GM19193 (cell line): ENCODE data around the gene SLC19A2.

ENCODE experiments used
- POLR2A ChIP-seq: IDR thresholded peaks from 4 replicates; pipeline ENCODE4 v1.6.1; 2011; ENCODE audit not compliant: insufficient read depth, insufficient read length; ENCODE audit errors: extremely low read depth

Gene SLC19A2

DNA sequence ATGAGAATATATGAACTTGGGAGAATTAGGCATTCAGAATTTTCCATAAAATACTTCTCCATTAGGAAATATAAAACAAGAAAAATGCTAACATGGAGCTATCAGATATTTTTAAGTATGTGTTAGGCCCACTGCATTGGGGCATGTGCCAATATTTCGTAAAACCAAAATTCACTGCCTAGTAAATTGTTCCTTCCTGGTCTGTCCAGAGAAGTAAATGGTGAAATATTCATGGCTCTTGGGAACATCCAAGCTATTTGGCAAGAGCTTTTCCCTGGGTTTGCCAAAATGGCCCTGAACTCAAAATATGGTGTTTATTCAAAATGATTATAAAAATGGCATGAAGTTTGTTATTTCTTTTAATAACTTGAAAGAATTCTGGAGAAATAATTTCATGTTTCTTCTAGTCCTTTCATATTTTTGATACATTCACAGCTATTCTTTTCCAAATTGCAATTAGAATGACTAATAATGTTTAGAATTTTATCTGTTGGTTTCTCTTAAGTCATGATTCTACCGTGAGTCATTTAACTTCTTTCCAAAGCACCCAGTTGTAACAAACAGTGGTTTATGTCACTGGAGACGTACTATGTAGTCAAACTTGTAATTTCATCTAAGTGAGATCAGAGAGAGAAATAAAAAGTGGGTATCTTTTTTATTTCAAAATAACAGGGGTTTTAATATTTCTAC is 25.7 kb upstream of the SLC19A2 start:
- TF ChIP-seq POLR2A, result no peak

DNA sequence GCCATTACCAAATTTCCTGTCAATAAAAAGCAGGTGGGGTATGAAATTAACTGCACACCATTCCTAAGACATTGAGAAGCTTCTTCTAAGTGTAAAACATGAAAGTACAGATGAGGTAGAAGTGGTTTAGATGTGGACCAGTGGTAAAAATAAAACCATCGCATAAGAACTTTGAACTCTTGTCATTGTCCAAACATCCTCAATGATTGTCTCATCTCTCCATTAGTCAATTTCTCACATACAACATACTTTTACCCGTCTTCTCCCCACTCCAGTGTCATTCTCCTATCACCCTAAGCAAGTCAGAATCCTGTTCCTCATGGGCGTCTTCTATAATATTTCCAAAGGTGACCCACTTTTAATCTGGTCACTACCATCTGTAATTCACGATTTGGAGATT is 24.3 kb upstream of the SLC19A2 start:
- TF ChIP-seq POLR2A, result no peak

GRCh38 chr1:169509354-169509753 is 23.6 kb upstream of the SLC19A2 start:
- no peak for TF ChIP-seq POLR2A

DNA sequence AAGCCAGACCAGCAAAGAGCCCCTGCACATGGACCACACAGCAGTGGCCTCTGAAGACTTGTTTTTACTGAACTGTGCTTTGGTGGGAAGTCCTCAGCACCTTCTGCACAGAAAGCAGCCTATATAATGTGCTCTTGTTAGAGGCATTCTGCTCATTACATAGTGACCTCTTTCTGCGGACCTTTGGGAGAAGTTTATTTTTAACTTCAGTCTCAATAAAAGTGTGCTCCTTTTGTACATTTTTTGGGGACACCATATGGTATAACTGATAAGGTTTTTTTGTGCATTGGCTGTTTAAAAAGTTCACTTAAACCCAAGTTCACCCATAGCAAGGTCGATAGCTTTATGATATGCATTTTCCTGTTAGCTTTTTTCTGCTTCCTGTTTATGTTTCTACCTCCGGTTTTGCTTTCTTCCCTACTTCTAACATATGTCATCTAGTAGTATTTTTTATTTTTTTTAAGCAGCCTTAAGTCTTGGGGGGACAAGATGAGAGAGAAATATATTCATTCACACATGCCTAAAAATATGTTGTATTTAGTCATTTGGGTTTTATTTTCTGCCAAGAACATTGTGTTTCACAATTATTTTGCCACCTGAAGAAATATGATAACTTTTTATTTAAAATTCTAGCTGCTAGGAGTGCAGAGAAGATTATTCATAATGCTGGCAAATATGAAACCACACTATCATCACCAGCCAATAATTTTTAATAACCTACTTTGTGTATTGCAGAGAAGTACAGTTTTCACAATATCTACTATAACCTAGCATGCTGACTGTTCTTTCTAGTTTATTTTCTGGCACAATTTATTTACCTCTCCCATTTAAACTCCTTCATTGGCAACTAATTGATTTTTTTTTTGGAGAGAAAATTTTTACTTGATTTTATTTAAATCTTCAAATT is 22.9 kb upstream of the SLC19A2 start:
- no peak for TF ChIP-seq POLR2A

DNA sequence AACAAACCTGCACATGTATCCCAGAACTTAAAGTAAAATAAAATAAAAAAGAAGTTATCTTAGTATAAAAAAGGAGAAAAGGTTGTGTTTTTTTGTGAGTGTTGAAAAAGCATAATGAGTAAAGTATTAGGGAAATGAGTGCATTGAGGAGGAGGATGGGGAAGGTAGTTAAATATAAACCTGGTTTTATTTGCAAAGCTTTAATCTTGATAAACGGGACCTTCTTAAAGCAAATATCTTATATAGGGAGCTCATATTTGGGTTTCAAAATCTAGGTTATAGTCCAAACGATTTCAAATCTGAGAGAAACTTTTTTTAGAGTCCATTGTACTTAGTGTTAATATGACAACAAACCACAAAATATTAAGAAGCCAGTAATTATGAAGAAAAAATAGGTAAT is 21.7 kb upstream of the SLC19A2 start:
- TF ChIP-seq POLR2A, result no peak

GRCh38 chr1:169499807-169500206 is 14.1 kb upstream of the SLC19A2 start:
- no peak for TF ChIP-seq POLR2A

- no peak for TF ChIP-seq POLR2A
Measured at GRCh38 chr1:169497317-169497716, 11.6 kb upstream of the SLC19A2 start.

GRCh38 chr1:169495916-169496315 is 10.2 kb upstream of the SLC19A2 start:
- TF ChIP-seq POLR2A, result no peak

DNA sequence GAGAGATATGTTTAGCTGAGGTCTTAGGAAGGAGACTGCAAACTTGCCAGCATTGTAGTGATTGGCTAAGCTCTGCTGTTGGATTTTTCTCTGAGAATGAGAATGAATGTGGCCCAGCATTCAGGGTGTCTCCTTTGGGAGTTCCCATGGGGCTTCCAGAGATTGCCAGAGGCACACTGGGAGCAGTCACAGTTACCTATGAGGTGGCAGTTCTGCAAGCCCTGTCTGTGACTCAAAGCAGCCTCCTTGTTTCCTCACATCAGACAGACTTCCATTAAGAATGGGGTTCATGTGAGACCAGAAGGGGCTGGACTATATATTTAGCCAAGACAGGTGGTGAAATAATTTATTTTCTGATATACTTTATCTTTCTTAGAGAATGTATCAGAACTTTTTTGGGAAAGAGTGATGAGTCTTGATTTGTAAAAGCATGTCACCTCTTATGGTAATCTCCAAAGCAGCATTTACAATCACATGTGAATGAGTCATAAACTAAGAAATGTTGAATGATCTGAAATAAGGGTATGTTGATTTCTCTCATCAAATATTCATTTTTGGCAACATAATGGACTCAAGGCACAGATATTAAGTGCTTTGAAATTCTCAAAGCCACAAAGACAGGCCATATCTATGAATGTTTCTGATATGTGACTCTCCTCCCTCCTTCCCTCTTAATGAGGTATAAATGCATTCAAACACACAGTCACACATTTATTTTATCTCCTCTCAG is 9.5 kb upstream of the SLC19A2 start:
- TF ChIP-seq POLR2A, result no peak

- no peak for TF ChIP-seq POLR2A
Measured at GRCh38 chr1:169494343-169494742, 8.6 kb upstream of the SLC19A2 start.

DNA sequence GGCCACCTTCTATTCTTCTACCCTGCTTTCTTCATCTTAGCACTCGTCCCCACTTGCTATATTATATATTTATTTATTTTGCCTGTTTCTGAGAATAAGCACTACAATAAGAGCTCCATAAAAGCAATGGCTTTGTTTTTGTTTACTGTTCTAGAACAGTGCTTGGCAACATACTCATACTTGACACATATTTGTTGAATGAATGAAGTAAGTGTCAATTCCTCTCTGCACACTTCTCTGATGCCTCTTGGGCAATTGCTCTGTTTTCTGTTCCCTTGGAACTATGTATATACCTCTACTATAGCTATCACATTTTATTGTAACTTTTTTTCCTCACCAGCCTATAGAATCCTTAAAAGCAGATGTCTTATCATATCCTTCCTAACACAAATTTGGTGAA is 7.5 kb upstream of the SLC19A2 start:
- TF ChIP-seq POLR2A, result no peak

DNA sequence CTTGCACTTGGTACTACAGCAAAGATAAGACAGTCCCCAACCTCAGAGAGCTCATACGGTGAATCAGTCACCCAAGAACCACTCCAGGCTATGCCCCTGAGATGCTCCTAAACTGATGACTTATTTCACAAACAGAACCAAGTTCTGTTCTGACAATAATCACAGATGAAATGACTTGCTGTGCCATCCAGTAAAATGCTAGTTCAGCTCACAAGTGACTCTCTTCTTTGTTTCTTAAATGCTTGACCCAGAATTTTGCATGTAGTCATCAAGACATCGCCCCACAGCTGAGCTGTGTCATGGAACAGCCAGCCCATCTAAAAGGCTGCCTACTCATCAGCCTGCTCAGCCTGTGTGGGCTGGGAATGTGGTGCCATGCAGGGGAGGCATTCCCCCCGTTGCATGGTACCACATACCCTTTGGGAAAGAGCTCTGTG is 6.1 kb upstream of the SLC19A2 start:
- no peak for TF ChIP-seq POLR2A

DNA sequence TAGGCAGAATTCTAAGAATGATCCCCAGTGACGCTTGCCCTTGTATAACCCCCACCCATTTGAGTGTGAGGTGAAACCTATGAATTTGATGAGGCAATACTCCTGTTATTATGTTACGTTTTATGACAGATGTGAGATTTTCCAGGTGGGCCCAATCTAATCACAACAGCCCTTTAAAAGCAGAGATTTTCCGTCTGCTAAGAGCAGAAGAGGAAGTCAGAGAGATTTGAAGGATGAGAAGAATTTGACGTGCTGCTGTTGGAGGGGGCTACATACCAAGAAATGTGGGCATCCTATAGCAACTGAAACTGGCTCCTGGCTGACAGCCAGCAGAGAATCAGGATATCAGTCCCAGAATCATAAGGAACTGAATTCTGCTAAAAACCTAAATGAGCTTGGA is 2.4 kb upstream of the SLC19A2 start:
- no peak for TF ChIP-seq POLR2A

- no peak for TF ChIP-seq POLR2A
Measured at GRCh38 chr1:169487561-169487960, 1.8 kb upstream of the SLC19A2 start.

DNA sequence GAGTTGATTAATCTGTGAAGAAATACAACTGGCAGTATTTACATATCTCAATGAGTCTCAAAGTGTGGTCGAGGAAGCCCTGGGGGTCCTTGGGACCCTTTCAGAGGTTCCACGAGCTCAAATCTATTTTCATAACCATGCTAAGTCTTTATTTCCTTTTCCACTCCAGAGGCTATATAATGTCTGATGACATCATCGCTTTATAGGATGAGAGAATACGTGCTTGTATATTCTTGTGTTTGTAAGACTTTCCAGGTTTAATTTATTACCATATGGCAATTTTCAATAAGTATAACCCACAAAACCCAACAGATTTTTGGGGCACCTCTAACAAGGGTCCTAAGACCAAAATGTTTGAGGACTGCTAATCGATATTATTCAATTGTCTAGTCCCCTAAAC is 1.4 kb upstream of the SLC19A2 start:
- no peak for TF ChIP-seq POLR2A

- no peak for TF ChIP-seq POLR2A
Measured at GRCh38 chr1:169486281-169487051, 722 bp upstream of the SLC19A2 start.
